CD4-positive, CD25-positive, alpha-beta regulatory T cell (primary cell): ENCODE measurements around the gene DOCK3. TPM values are rescaled to one million over a fixed set of nuclear protein-coding genes. Genes with fewer than 3 reads are reported as not detected.
A peak's percentile ranks its signal among the peaks of the same experiment; 100 is the strongest.

ENCODE experiments used
- ATAC-seq, 2 donors: fragments of 150-1000 bp; cut with Tn5 transposase; one replicate each; pipeline ENCODE4 v1.10.0; 2021; ENCODE audit warnings: low read depth in 2 of 2, moderate number of reproducible peaks in 2 of 2, moderate library complexity in 1 of 2
- DNase-seq, 3 donors: peaks; one replicate each; pipeline versions ENCODE4 v3.0.0 to v3.0.0-alpha.2; 2012 to 2022; ENCODE audit warnings: mixed read lengths in 1 of 3
- H3K27ac ChIP-seq: one replicate; pipeline ENCODE4 v1.7.0; 2013; ENCODE audit warnings: mild to moderate bottlenecking, low read length; ENCODE audit not compliant: insufficient read depth, poor library complexity, severe bottlenecking
- H3K27me3 ChIP-seq: one replicate; pipeline ENCODE4 v1.7.0; 2013; ENCODE audit warnings: low read length; ENCODE audit not compliant: control insufficient read depth, insufficient read depth
- H3K36me3 ChIP-seq: one replicate; pipeline ENCODE4 v1.7.0; 2013; ENCODE audit warnings: mild to moderate bottlenecking, low read length, moderate library complexity; ENCODE audit not compliant: control insufficient read depth, insufficient read depth
- H3K4me1 ChIP-seq: 2 replicates; pipeline ENCODE4 v1.7.0; 2013; ENCODE audit warnings: mild to moderate bottlenecking, low read length; ENCODE audit not compliant: insufficient read depth, control insufficient read depth, poor library complexity, severe bottlenecking
- H3K4me3 ChIP-seq: one replicate; pipeline ENCODE4 v1.7.0; 2013; ENCODE audit warnings: low read depth, mild to moderate bottlenecking, low read length, moderate library complexity
- H3K9me3 ChIP-seq, 2 experiments: 1 replicate in 1 of 2; 2 replicates in 1 of 2; pipeline ENCODE4 v1.7.0; 2013; ENCODE audit warnings: low read length in 2 of 2, mild to moderate bottlenecking in 1 of 2, moderate library complexity in 1 of 2; ENCODE audit not compliant: control insufficient read depth in 2 of 2
- H3K27ac Mint-ChIP-seq, 3 donors: one replicate each; pipeline ENCODE4 v1.8.0; 2020 to 2022; ENCODE audit warnings: mild to moderate bottlenecking in 3 of 3, mixed read lengths in 3 of 3, moderate library complexity in 2 of 3
- H3K27me3 Mint-ChIP-seq: one replicate; pipeline ENCODE4 v1.8.0; 2022; ENCODE audit warnings: mild to moderate bottlenecking, mixed read lengths
- H3K36me3 Mint-ChIP-seq: one replicate; pipeline ENCODE4 v1.8.0; 2020; ENCODE audit warnings: mixed read lengths
- H3K4me1 Mint-ChIP-seq, 4 donors: one replicate each; pipeline ENCODE4 v1.8.0; 2020 to 2022; ENCODE audit warnings: mixed read lengths in 4 of 4, mild to moderate bottlenecking in 1 of 4
- H3K4me3 Mint-ChIP-seq, 4 donors: one replicate each; pipeline ENCODE4 v1.8.0; 2020 to 2022; ENCODE audit warnings: mild to moderate bottlenecking in 4 of 4, mixed read lengths in 4 of 4, moderate library complexity in 3 of 4
- H3K9me3 Mint-ChIP-seq, 7 donors: one replicate each; pipeline ENCODE4 v1.8.0; 2020 to 2022; ENCODE audit warnings: mixed read lengths in 7 of 7, mild to moderate bottlenecking in 3 of 7, moderate library complexity in 2 of 7
- polyA plus RNA-seq, 4 donors: library from polyadenylated mRNA; unstranded; fragments of 300-500 nt; fragmentation: Illumina TruSeq; gene quantifications; one replicate each; pipeline ENCODE4 v1.2.3, GENCODE V29; 2021
- total RNA-seq: library from RNA; stranded (reverse); gene quantifications from one replicate; pipeline ENCODE4 v1.2.3, GENCODE V29; 2022

DOCK3 gene
- total and polyA plus RNA-seq, 5 donors from 2014 or later = 0.03 to 0.35 (median 0.08) TPM

DNA sequence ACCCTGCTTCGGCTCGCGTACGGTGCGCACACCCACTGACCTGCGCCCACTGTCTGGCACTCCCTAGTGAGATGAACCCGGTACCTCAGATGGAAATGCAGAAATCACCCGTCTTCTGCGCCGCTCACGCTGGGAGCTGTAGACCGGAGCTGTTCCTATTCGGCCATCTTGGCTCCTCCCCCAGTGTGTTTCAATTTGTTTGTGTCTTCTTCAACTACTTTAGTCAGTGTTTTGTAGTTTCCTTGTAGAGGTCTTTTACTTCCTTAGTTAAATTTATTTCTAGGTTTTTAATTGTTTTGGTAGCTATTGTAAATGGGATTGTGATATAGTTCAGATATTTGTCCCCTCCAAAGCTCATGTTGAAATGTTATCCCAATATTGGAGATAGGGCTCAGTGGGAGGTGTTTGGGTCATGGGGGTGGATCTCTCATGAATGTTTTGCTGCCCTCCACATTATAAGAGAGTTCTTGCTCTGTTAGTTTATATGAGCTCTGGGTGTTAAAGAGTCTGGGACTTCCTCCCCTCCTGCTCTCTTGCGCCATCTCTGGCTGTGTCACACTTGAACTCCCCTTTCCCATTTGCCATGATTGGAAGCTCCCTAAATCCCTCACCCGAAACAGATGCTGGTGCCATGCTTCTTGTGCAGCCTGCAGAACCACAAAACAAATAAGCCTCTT lies 304.4 kb downstream of the DOCK3 start:
- DNase-seq = no peak
- no peak overlapping the region for H3K27ac ChIP-seq

DNA sequence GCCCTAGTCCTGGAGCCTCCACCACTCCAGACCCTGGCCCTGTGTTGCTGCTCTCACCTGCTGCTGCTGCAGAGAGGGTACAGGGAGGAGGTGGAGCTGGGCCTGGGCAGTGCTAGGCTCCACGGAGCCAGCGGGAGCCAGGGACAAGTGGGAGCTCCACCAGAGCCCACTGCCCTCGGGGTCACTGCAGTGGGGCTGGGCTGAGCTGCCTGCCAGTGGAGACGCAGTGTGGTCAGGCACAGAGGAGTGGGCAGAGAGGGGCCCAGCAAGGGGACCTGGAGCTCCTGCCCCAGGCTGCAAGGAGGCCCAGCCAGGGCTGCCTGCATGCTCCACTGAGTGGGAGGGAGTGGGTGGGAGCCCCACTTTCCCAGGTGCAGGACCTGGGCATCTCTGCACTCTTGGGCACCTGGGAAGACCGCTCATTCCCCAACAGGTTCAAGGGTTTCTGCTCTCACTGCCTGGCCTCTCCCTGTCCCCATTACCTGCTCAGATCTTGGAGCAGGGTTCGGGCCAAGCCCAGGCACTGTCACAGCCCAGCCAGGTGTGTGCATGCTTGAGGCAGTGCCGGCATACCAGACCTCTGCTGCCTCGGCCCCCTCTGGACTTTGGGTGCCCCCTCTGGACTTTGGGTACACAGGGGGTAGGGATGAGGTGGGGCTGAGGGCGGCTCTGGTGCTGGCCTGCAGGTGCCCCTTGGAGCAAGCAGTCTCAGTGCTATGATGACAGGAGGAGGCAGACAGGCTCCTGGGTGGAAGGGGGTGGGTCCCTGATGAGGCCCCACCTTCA lies 308.0 kb downstream of the DOCK3 start:
- peaks cover 0 to 2% (median under 1%) of the 10 kb centered on the region in 4 donors for H3K4me1 Mint-ChIP-seq
- Histone ChIP-seq H3K9me3 (no peaks in the 10 kb centered on the region), H3K27ac (no peak overlapping the region), H3K36me3 (no peaks in the 10 kb centered on the region), H3K27me3 (peaks cover 2% of the 10 kb centered on the region), H3K4me3 (no peak overlapping the region), H3K4me1 (no peaks in the 10 kb centered on the region)
- H3K27ac Mint-ChIP-seq = no peak overlapping the region
- H3K36me3 Mint-ChIP-seq = no peaks in the 10 kb centered on the region
- ATAC-seq = no peak
- H3K4me3 Mint-ChIP-seq = no peak overlapping the region
- H3K9me3 Mint-ChIP-seq = peaks cover 0 to 4% (median 2%) of the 10 kb centered on the region in 7 donors
- H3K27me3 Mint-ChIP-seq = peaks cover 16% of the 10 kb centered on the region
- no peak for DNase-seq

More for the DNA sequence above, 304.4 kb downstream of the DOCK3 start:
- H3K27ac Mint-ChIP-seq = no peak overlapping the region
- no peaks in the 10 kb centered on the region for H3K9me3 ChIP-seq
- peaks cover 0 to 2% (median under 1%) of the 10 kb centered on the region in 4 donors for H3K4me1 Mint-ChIP-seq
- H3K4me3 ChIP-seq = no peak overlapping the region
- H3K4me1 ChIP-seq = no peaks in the 10 kb centered on the region
- peaks cover 0 to 4% (median 0%) of the 10 kb centered on the region in 7 donors for H3K9me3 Mint-ChIP-seq
- no peak for ATAC-seq
- no peaks in the 10 kb centered on the region for H3K36me3 ChIP-seq
- no peaks in the 10 kb centered on the region for H3K36me3 Mint-ChIP-seq
- H3K27me3 ChIP-seq = no peaks in the 10 kb centered on the region
- H3K27me3 Mint-ChIP-seq = peaks cover 11% of the 10 kb centered on the region
- H3K4me3 Mint-ChIP-seq = no peak overlapping the region

GRCh38 chr3:50983887-50984286 lies 309.2 kb downstream of the DOCK3 start:
- no peak for DNase-seq
- Histone ChIP-seq H3K27me3 (peaks cover 2% of the 10 kb centered on the region), H3K4me1 (no peaks in the 10 kb centered on the region), H3K27ac (no peak overlapping the region), H3K36me3 (no peaks in the 10 kb centered on the region), H3K9me3 (no peaks in the 10 kb centered on the region), H3K4me3 (no peak overlapping the region)
- Mint-ChIP-seq H3K4me3 (peak overlapping the region in 1 of 4 donors; percentile 82), H3K27me3 (peaks cover 16% of the 10 kb centered on the region), H3K4me1 (peaks cover 0 to 2% (median under 1%) of the 10 kb centered on the region in 4 donors), H3K9me3 (peaks cover 0 to 4% (median 2%) of the 10 kb centered on the region in 7 donors), H3K36me3 (no peaks in the 10 kb centered on the region), H3K27ac (no peak overlapping the region)
- ATAC-seq = no peak

GRCh38 chr3:50985893-50986292 lies 311.2 kb downstream of the DOCK3 start:
- no peak for DNase-seq
- H3K27ac ChIP-seq = no peak overlapping the region
- ATAC-seq = no peak
- H3K36me3 ChIP-seq = no peaks in the 10 kb centered on the region
- H3K27me3 ChIP-seq = peaks cover 2% of the 10 kb centered on the region
- H3K27me3 Mint-ChIP-seq = peaks cover 11% of the 10 kb centered on the region
- H3K27ac Mint-ChIP-seq = no peak overlapping the region
- H3K4me1 ChIP-seq = no peaks in the 10 kb centered on the region
- no peak overlapping the region for H3K4me3 Mint-ChIP-seq
- no peak overlapping the region for H3K4me3 ChIP-seq
- peaks cover 0 to 11% (median 6%) of the 10 kb centered on the region in 7 donors for H3K9me3 Mint-ChIP-seq
- no peaks in the 10 kb centered on the region for H3K36me3 Mint-ChIP-seq
- peaks cover 0 to 2% (median 0%) of the 10 kb centered on the region in 4 donors for H3K4me1 Mint-ChIP-seq
- peaks cover 2 to 8% of the 10 kb centered on the region in 2 experiments for H3K9me3 ChIP-seq

GRCh38 chr3:50986726-50987125 lies 312.0 kb downstream of the DOCK3 start:
- no peaks in the 10 kb centered on the region for H3K36me3 Mint-ChIP-seq
- no peaks in the 10 kb centered on the region for H3K4me1 ChIP-seq
- H3K4me3 Mint-ChIP-seq = no peak overlapping the region
- H3K27ac Mint-ChIP-seq = no peak overlapping the region
- H3K27me3 Mint-ChIP-seq = peaks cover 5% of the 10 kb centered on the region
- no peak overlapping the region for H3K27ac ChIP-seq
- H3K9me3 Mint-ChIP-seq = peaks cover 3 to 19% (median 9%) of the 10 kb centered on the region in 7 donors
- no peak overlapping the region for H3K4me3 ChIP-seq
- peaks cover 9 to 15% of the 10 kb centered on the region in 2 experiments for H3K9me3 ChIP-seq
- peaks cover 2% of the 10 kb centered on the region for H3K27me3 ChIP-seq
- no peak for ATAC-seq
- peaks cover 0 to 2% (median 0%) of the 10 kb centered on the region in 4 donors for H3K4me1 Mint-ChIP-seq
- no peak for DNase-seq
- H3K36me3 ChIP-seq = no peaks in the 10 kb centered on the region

- ATAC-seq = no peak
Measured at GRCh38 chr3:50994537-50994936, 319.8 kb downstream of the DOCK3 start.

DNA sequence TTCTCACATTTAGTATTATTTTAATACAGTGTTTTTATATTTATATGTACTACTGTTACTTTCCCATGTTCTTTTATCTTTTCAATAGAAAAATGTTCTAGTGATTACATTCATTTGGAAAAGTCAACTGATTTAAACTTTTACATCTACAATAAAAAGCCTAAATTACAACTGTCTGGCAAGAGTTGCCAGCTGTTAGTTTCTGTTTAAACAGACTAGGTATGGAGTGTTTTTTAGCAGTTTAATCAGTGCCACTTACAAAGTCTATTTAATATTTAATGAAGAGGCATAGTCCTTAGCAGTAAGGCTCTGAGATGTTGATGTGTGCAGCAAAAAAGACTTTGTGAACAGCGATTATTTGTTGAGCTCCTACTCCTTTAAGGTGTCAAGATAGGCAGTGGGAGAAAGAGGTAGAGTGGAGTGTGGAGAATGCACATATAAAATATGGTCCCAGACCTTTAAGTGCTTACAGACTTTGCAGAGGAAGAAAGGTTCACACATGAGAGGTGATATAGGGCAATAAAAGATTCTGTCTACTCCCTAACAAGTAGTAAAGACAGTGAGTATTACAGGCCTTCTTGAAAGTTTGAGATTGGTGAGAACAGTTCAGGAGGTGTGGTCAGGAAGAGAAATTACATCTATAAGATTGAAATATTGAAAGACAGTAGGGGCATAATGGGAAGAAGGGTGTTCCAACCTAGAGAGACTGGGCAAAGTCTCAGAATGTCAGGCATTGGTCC lies 320.5 kb downstream of the DOCK3 start:
- DNase-seq (no peak), ATAC-seq (no peak)
- Mint-ChIP-seq H3K36me3 (no peaks in the 10 kb centered on the region), H3K27me3 (peaks cover 10% of the 10 kb centered on the region), H3K27ac (no peak overlapping the region), H3K9me3 (peaks cover 5 to 19% (median 8%) of the 10 kb centered on the region in 7 donors), H3K4me3 (no peak overlapping the region), H3K4me1 (no peaks in the 10 kb centered on the region)
- no peaks in the 10 kb centered on the region for H3K4me1 ChIP-seq
- H3K9me3 ChIP-seq = peaks cover 13 to 15% of the 10 kb centered on the region in 2 experiments
- no peak overlapping the region for H3K4me3 ChIP-seq
- H3K36me3 ChIP-seq = no peaks in the 10 kb centered on the region
- no peaks in the 10 kb centered on the region for H3K27me3 ChIP-seq
- H3K27ac ChIP-seq = no peak overlapping the region

More at GRCh38 chr3:50994537-50994936, 319.8 kb downstream of the DOCK3 start:
- Histone ChIP-seq H3K27ac (no peak overlapping the region), H3K9me3 (peaks cover 15 to 17% of the 10 kb centered on the region in 2 experiments), H3K4me1 (no peaks in the 10 kb centered on the region), H3K36me3 (no peaks in the 10 kb centered on the region), H3K4me3 (no peak overlapping the region), H3K27me3 (no peaks in the 10 kb centered on the region)
- no peak for DNase-seq
- Mint-ChIP-seq H3K9me3 (peaks cover 5 to 22% (median 10%) of the 10 kb centered on the region in 7 donors), H3K4me3 (no peak overlapping the region), H3K27ac (no peak overlapping the region), H3K36me3 (no peaks in the 10 kb centered on the region), H3K27me3 (peaks cover 10% of the 10 kb centered on the region), H3K4me1 (no peaks in the 10 kb centered on the region)
